HEK293T (cell line): ENCODE results near the gene CDCP1.

Source experiments
- CTCF ChIA-PET: fragments of 350-600 bp; formaldehyde crosslinking; extraction: SDS; loops from one replicate; lab custom pipeline; 2021; ENCODE audit warnings: antibody characterized with exemption, inconsistent platforms; lab: Yijun Ruan, JAX
- POLR2A ChIA-PET: fragments of 350-600 bp; formaldehyde crosslinking; extraction: SDS; loops from one replicate; lab custom pipeline; 2020; ENCODE audit warnings: antibody characterized with exemption, inconsistent platforms; lab: Yijun Ruan, JAX
- DNase-seq: peaks from one replicate; pipeline ENCODE4 v3.0.0; 2012; ENCODE audit warnings: mixed read lengths; ENCODE audit errors: extremely low spot score
- ARNT ChIP-seq: fragments of 450-650 bp; IDR thresholded peaks from 2 replicates; pipeline ENCODE4 v1.6.1; 2017; ENCODE audit warnings: mild to moderate bottlenecking
- CTBP1 ChIP-seq: fragments of 450-650 bp; IDR thresholded peaks from 2 replicates; pipeline ENCODE4 v1.6.1; 2016; ENCODE audit warnings: borderline replicate concordance
- ELF4 ChIP-seq: fragments of 450-650 bp; IDR thresholded peaks from 2 replicates; pipeline ENCODE4 v1.6.1; 2017; ENCODE audit warnings: antibody characterized with exemption
- FOXA1 ChIP-seq: fragments of 450-650 bp; IDR thresholded peaks from 2 replicates; pipeline ENCODE4 v1.6.1; 2016; ENCODE audit warnings: mild to moderate bottlenecking
- FOXK2 ChIP-seq: fragments of 450-650 bp; IDR thresholded peaks from 2 replicates; pipeline ENCODE4 v1.6.1; 2016; ENCODE audit warnings: mild to moderate bottlenecking
- FOXM1 ChIP-seq: fragments of 450-650 bp; IDR thresholded peaks from 2 replicates; pipeline ENCODE4 v1.6.1; 2017; ENCODE audit warnings: mild to moderate bottlenecking, borderline replicate concordance
- HDGF ChIP-seq: fragments of 450-650 bp; IDR thresholded peaks from 2 replicates; pipeline ENCODE4 v1.6.1; 2017; ENCODE audit warnings: antibody characterized with exemption, borderline replicate concordance
- L3MBTL2 ChIP-seq: fragments of 450-650 bp; conservative IDR thresholded peaks from 2 replicates; pipeline ENCODE4 v1.6.1; 2016; ENCODE audit warnings: mild to moderate bottlenecking
- LEF1 ChIP-seq: fragments of 450-650 bp; IDR thresholded peaks from 2 replicates; pipeline ENCODE4 v1.6.1; 2017; ENCODE audit warnings: mild to moderate bottlenecking, borderline replicate concordance
- NFRKB ChIP-seq: fragments of 450-650 bp; IDR thresholded peaks from 2 replicates; pipeline ENCODE4 v1.6.1; 2016; ENCODE audit warnings: mild to moderate bottlenecking, moderate library complexity
- PKNOX1 ChIP-seq: fragments of 450-650 bp; IDR thresholded peaks from 2 replicates; pipeline ENCODE4 v1.6.1; 2016
- SP1 ChIP-seq: fragments of 450-650 bp; IDR thresholded peaks from 2 replicates; pipeline ENCODE4 v1.6.1; 2017
- SUZ12 ChIP-seq: fragments of 450-650 bp; IDR thresholded peaks from 2 replicates; pipeline ENCODE4 v1.6.1; 2016; ENCODE audit warnings: mild to moderate bottlenecking
- TARDBP ChIP-seq: fragments of 450-650 bp; IDR thresholded peaks from 2 replicates; pipeline ENCODE4 v1.6.1; 2016
- ZNF384 ChIP-seq: fragments of 450-650 bp; IDR thresholded peaks from 2 replicates; pipeline ENCODE4 v1.6.1; 2016

The CDCP1 gene

GRCh38 chr3:45097296-45097883 is 48.8 kb downstream of the CDCP1 start:
- TF ChIP-seq TARDBP = no peak
- POLR2A ChIA-PET = no interaction called here
- no peak for DNase-seq
- CTCF ChIA-PET = no interaction called here

- no peak for DNase-seq
- CTCF ChIA-PET = interaction anchor here (0.6 kb wide), 1 partner anchor 114 kb away, joined by 5 read pairs; no protein-coding TSS in a partner anchor
- no peak for TF ChIP-seq SP1
- no peak for TF ChIP-seq ZNF384
- POLR2A ChIA-PET = no interaction called here
These were observed 50.2 kb downstream of the CDCP1 start for GRCh38 chr3:45095916-45096526.

GRCh38 chr3:45093176-45093575 is 53.0 kb downstream of the CDCP1 start:
- no peak for DNase-seq

GRCh38 chr3:45092132-45093031 is 53.8 kb downstream of the CDCP1 start:
- CTCF ChIA-PET = interaction anchor here (1.1 to 1.3 kb wide), 2 partner anchors 51 to 118 kb away, joined by 4 read pairs; no protein-coding TSS in a partner anchor
- TF ChIP-seq PKNOX1 = peak; percentile 37; the same call in 1 of the 2 replicates
- no peak for TF ChIP-seq SP1
- POLR2A ChIA-PET = no interaction called here
- DNase-seq = peak; percentile 35

More at GRCh38 chr3:45093176-45093575, 53.0 kb downstream of the CDCP1 start:
- POLR2A ChIA-PET = no interaction called here
- TF ChIP-seq FOXM1 = no peak
- TF ChIP-seq PKNOX1 = no peak
- TF ChIP-seq ELF4 = no peak
- TF ChIP-seq HDGF = no peak
- TF ChIP-seq SUZ12 = no peak
- TF ChIP-seq SP1 = no peak
- TF ChIP-seq L3MBTL2 = no peak
- TF ChIP-seq ARNT = no peak
- no peak for TF ChIP-seq ZNF384
- CTCF ChIA-PET = no interaction called here

- no peak for DNase-seq
- ChIA-PET CTCF (no interaction called here), POLR2A (no interaction called here)
- no peak for TF ChIP-seq LEF1
- TF ChIP-seq FOXA1 = no peak
- TF ChIP-seq ELF4 = no peak
- no peak for TF ChIP-seq ARNT
- TF ChIP-seq SUZ12 = no peak
- no peak for TF ChIP-seq NFRKB
These were observed 55.3 kb downstream of the CDCP1 start for GRCh38 chr3:45090855-45091254.

- no peak for TF ChIP-seq PKNOX1
- TF ChIP-seq FOXA1 = no peak
- no peak for TF ChIP-seq TARDBP
- TF ChIP-seq ZNF384 = no peak
- TF ChIP-seq FOXK2 = no peak
- ChIA-PET POLR2A (no interaction called here), CTCF (no interaction called here)
- DNase-seq = no peak
These were observed 57.4 kb downstream of the CDCP1 start for GRCh38 chr3:45088543-45089358.

- TF ChIP-seq FOXM1 (no peak), FOXK2 (no peak), LEF1 (no peak), L3MBTL2 (no peak), NFRKB (no peak), SUZ12 (no peak), CTBP1 (no peak)
- no peak for DNase-seq
- CTCF ChIA-PET = no interaction called here
- POLR2A ChIA-PET = no interaction called here
These were observed 59.0 kb downstream of the CDCP1 start for GRCh38 chr3:45087155-45087554.
